Muscle layer of colon (tissue), 2 donors: ENCODE results near the gene GLOD4.
A peak's percentile ranks its signal among the peaks of the same experiment; 100 is the strongest.
"Not testable (repeated sequence)": the region's sequence is repeated elsewhere in the genome, so short reads cannot be mapped to it uniquely, and the experiment has no call there.

ENCODE experiments used
- H3K27ac ChIP-seq: one replicate; pipeline ENCODE4 v1.7.0; 2013; ENCODE audit warnings: low read depth, mild to moderate bottlenecking, low read length, moderate library complexity
- H3K27me3 ChIP-seq, 2 donors: one replicate each; pipeline ENCODE4 v1.7.0; 2013; ENCODE audit warnings: low read length in 2 of 2, mild to moderate bottlenecking in 2 of 2; ENCODE audit not compliant: insufficient read depth in 2 of 2, control insufficient read depth in 1 of 2
- H3K36me3 ChIP-seq: one replicate; pipeline ENCODE4 v1.7.0; 2013; ENCODE audit warnings: mild to moderate bottlenecking, low read length; ENCODE audit not compliant: insufficient read depth
- H3K4me1 ChIP-seq: one replicate; pipeline ENCODE4 v1.7.0; 2013; ENCODE audit warnings: mild to moderate bottlenecking, low read length; ENCODE audit not compliant: insufficient read depth
- H3K4me3 ChIP-seq, 2 donors: one replicate each; pipeline ENCODE4 v1.7.0; 2013; ENCODE audit warnings: low read length in 2 of 2, low read depth in 1 of 2, mild to moderate bottlenecking in 1 of 2, moderate library complexity in 1 of 2
- H3K9ac ChIP-seq: one replicate; pipeline ENCODE4 v1.7.0; 2013; ENCODE audit warnings: low read length
- H3K9me3 ChIP-seq: one replicate; pipeline ENCODE4 v1.7.0; 2013; ENCODE audit warnings: mild to moderate bottlenecking, low read length
- donor health status: abdominal sarcoma.
- donor health status: Adenocarcinoma of cecum.

GLOD4 gene

DNA sequence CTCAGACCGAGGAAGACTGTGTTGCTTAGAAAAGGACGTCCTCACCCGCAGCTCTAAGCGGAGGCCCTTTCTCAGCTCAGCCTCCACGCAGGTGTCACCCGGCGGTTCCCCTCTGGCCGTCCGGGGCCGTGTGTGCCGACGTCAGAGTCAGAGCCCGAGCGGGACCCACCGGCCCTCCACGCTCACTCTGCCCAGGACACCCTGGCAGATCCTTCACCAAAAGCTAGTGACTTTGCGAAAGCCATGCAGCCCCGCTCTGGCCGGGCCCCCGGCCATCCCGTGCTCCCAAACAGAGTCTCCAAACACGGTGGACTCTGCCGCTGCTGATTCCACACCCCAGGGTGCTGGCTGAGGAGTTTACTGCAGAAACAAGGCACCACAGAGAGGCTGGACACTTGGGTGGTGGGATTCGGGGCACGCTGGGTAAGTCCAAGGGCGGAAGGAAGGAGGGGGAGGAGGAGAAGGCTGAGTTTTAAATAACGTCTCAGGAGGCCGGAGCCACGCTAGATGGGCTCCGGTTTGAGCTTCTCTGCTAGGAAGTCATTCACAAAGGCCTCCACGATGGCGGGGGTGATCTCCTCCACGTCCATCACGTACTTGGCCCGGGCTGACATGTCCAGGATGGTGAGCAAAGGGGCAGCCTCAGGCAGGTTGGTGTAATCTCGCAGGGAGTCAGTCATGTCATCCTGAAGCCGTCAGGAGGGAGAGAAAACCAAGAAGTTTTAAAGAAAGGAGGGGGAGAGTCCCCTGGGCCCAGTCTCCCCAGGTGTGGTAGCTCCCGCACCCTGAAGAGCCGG is 18.6 kb upstream of the GLOD4 start:
- Histone ChIP-seq H3K9ac (no peak overlapping the region), H3K9me3 (no peaks in the 10 kb centered on the region), H3K36me3 (peaks cover 33% of the 10 kb centered on the region), H3K4me3 (no peak overlapping the region), H3K27ac (no peak overlapping the region), H3K27me3 (no peaks in the 10 kb centered on the region), H3K4me1 (peaks cover under 1% of the 10 kb centered on the region)

DNA sequence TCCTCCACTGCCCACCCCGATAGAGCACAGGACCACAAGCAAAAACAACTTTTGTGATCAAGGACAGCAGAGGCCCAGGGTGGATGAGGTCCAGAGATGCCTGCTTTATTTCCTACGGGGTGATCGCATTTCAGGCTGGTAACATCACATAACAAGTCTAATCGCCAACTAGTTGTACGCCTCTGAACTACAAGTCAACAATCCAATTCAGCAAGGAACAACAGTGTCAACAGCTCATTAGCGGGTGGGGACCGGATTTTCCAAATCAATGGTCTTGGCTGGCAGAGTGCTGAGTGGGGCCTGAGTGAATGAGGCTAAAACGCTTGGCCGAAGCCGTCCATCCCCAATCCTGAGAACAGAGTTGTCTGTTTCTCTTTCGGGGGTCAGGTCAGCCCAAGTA is 17.2 kb upstream of the GLOD4 start:
- Histone ChIP-seq H3K36me3 (peaks cover 33% of the 10 kb centered on the region), H3K4me3 (no peak overlapping the region), H3K4me1 (peaks cover 13% of the 10 kb centered on the region), H3K9me3 (no peaks in the 10 kb centered on the region), H3K9ac (no peak overlapping the region), H3K27me3 (no peaks in the 10 kb centered on the region), H3K27ac (no peak overlapping the region)

DNA sequence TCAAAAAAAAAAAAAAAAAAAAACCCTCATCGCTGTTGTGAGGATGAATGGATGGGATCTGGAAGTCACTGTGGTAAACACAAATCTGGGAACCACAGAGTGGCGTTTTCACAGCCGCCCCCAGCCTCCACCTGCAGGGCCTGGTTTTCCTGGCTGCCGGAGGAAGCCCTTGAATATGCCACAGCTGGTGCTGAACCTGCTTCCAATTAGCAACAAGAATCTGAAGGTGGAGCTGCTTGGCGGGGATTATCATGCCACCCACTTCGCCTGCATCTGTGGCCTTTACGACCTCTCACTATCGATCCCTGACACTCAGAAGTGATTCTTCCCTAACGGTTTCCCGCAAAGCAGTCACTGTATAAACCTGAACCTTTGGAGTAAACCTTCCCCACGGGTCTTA is 16.2 kb upstream of the GLOD4 start:
- Histone ChIP-seq H3K4me3 (no peak overlapping the region), H3K4me1 (peaks cover 21% of the 10 kb centered on the region), H3K9ac (no peak overlapping the region), H3K9me3 (no peaks in the 10 kb centered on the region), H3K27me3 (no peaks in the 10 kb centered on the region), H3K36me3 (peaks cover 24% of the 10 kb centered on the region), H3K27ac (peak overlapping the region; percentile 14)

DNA sequence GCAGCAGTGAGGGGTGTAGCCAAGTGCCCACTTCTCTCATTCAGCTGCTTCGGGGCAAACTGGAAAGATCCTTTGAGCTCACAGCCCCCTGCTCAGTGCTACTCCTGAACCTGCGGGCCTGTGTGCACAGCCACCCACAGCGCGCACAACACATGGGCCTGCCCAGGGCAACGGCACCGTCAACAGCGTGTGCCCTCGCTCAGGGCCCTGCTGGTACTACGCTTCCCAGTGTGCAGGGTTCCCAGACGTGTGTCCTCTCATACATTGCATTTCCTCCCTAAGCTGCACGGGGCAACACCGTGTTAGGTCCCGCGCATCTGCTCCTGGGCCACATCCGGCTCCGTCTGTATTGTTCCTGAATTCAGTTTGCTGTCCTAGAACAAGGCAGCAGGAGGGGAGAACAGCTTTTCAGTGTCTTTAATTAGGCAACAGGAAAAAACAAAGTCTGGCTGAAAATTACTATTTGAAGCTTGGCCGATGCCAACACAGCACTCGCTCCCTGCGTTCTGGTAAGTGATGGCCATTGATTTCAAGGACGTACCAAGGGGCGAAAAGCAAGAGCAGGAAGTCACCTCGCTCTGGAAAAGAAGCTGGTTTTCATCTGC is 15.3 kb upstream of the GLOD4 start:
- no peak overlapping the region for H3K9ac ChIP-seq
- peaks cover 21% of the 10 kb centered on the region for H3K4me1 ChIP-seq
- H3K4me3 ChIP-seq: no peak overlapping the region
- H3K9me3 ChIP-seq: no peaks in the 10 kb centered on the region
- H3K27me3 ChIP-seq: no peaks in the 10 kb centered on the region
- no peak overlapping the region for H3K27ac ChIP-seq
- H3K36me3 ChIP-seq: peaks cover 23% of the 10 kb centered on the region

DNA sequence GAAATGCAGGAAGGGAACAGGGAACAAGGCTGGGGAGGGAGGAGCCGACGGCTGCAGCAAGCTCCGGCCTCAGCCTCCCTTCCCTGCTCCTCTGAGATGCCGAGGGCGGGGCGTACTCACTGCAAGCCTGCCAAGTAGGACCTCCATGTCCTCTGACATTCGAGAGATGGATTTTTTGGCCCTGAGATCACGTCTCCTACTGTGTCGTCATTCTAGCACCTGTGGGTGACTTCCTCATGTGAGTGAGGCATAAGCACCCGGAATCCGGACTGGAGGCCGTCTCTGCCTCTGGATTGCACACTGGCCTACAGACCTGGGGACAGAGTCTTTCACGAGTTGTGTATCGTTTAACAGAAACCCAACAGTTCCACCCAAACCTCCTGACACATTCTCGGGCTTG is 14.5 kb upstream of the GLOD4 start:
- H3K4me3 ChIP-seq: no peak overlapping the region
- H3K36me3 ChIP-seq: peaks cover 28% of the 10 kb centered on the region
- H3K9ac ChIP-seq: no peak overlapping the region
- peaks cover 21% of the 10 kb centered on the region for H3K4me1 ChIP-seq
- no peaks in the 10 kb centered on the region for H3K9me3 ChIP-seq
- H3K27me3 ChIP-seq: no peaks in the 10 kb centered on the region
- H3K27ac ChIP-seq: peak overlapping the region; percentile 8

DNA sequence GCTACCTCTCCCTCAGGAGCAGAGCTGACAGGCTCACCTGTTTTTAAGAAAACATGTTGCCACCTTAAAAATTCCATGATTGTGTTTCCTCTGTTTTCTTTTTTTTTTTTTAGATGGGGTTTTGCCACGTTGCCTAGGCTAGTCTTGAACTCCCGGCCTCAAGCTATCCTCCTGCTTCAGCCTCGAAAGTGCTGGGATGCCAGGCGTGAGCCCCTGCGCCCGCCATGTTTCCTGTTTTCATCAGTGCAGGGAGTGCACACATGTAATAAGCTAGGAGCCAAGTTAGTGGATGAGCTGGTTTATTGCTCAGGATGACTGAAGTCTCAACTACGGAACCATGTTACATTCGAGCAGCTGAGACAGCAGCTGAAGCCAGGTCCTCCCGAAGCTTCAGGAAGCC is 13.6 kb upstream of the GLOD4 start:
- Histone ChIP-seq H3K4me3 (no peak overlapping the region), H3K4me1 (peaks cover 21% of the 10 kb centered on the region), H3K27me3 (no peaks in the 10 kb centered on the region), H3K9me3 (no peaks in the 10 kb centered on the region), H3K36me3 (peaks cover 32% of the 10 kb centered on the region), H3K27ac (peak overlapping the region; percentile 36), H3K9ac (no peak overlapping the region)

DNA sequence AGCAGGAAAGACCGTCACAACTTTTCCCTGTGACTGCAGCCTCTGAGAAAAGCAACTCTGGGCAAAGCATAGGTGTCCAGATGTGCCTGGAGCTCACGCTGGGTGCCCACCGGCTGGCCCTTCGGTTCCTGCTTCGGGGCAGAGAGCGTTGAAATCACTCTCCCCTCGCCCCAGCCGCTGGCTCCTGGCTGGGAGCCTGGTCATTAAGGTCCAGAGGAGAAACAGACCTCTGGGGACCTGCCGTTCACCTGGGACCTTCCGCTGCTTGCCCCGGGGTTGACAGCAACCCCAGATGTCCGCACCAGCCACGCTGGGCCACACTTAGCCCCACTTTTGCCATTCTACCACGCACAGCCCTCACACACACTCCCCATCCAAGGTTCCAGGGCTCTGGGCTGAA is 13.2 kb upstream of the GLOD4 start:
- Histone ChIP-seq H3K4me3 (peak overlapping the region in 1 of 2 donors; percentile 18), H3K4me1 (peaks cover 21% of the 10 kb centered on the region), H3K9me3 (no peaks in the 10 kb centered on the region), H3K27me3 (no peaks in the 10 kb centered on the region), H3K9ac (no peak overlapping the region), H3K27ac (peak overlapping the region; percentile 36), H3K36me3 (peaks cover 28% of the 10 kb centered on the region)

DNA sequence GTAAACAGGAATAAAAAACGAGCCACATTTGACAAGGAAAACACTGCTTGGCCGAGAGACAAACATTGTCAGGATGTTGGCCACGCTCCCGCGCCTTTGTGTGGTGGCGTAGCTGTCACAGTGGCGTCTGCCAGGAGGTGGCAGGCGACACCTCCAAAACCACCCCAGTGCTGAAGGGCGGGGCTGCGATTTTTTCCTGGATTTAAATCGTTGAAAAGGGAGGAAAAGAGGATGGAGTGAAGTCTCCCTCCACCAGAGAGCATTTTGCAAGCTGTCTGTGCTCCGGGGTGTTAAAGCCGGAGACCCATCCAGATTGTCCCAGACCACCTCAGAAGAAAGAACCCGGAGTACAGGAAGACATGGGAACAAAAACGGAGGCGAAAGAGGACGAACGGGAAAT is 12.8 kb upstream of the GLOD4 start:
- H3K4me3 ChIP-seq: peak overlapping the region in 1 of 2 donors; percentile 18
- H3K4me1 ChIP-seq: peaks cover 21% of the 10 kb centered on the region
- peak overlapping the region; percentile 36 for H3K27ac ChIP-seq
- H3K27me3 ChIP-seq: no peaks in the 10 kb centered on the region
- no peak overlapping the region for H3K9ac ChIP-seq
- H3K9me3 ChIP-seq: no peaks in the 10 kb centered on the region
- peaks cover 25% of the 10 kb centered on the region for H3K36me3 ChIP-seq

DNA sequence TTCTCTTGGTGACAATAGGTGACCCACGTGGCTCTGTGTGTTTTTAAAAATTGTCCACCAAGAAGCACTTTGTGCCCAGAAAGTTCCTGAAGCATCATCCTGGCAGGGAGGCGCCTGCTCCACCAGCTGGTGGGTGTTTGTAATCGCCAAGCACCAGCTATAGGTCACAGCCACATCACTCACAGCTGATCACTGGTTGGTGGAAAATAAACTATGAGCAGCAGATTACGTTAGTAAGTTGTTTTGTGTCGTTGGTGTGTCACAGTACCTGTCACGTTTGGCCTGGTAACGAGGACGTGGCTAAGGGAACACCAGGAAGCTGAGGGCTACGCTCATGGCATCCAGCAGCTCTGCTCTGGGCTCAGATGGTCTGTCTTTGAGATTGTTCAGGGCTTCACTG is 10.2 kb upstream of the GLOD4 start:
- H3K9me3 ChIP-seq: no peaks in the 10 kb centered on the region
- H3K27ac ChIP-seq: no peak overlapping the region
- no peaks in the 10 kb centered on the region for H3K27me3 ChIP-seq
- no peak overlapping the region for H3K4me3 ChIP-seq
- peaks cover 36% of the 10 kb centered on the region for H3K36me3 ChIP-seq
- no peak overlapping the region for H3K9ac ChIP-seq
- peaks cover 21% of the 10 kb centered on the region for H3K4me1 ChIP-seq

DNA sequence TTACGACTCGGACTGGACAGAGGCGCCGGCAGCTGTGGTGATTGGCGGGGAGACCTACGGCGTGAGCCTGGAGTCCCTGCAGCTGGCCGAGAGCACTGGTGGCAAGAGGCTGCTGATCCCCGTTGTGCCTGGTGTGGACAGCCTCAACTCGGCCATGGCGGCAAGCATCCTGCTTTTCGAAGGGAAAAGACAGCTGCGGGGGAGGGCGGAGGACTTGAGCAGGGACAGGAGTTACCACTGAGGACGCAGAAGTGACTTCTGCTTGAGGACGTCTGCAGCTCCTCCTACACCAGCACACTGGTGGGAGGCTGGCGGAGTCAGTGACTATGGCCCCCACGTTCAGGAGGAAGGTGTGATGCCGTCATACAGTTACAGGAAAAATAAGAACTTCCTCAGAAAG is 9.7 kb upstream of the GLOD4 start:
- Histone ChIP-seq H3K36me3 (peaks cover 36% of the 10 kb centered on the region), H3K27me3 (no peaks in the 10 kb centered on the region), H3K4me1 (peaks cover 21% of the 10 kb centered on the region), H3K9ac (no peak overlapping the region), H3K27ac (no peak overlapping the region), H3K4me3 (no peak overlapping the region), H3K9me3 (no peaks in the 10 kb centered on the region)

DNA sequence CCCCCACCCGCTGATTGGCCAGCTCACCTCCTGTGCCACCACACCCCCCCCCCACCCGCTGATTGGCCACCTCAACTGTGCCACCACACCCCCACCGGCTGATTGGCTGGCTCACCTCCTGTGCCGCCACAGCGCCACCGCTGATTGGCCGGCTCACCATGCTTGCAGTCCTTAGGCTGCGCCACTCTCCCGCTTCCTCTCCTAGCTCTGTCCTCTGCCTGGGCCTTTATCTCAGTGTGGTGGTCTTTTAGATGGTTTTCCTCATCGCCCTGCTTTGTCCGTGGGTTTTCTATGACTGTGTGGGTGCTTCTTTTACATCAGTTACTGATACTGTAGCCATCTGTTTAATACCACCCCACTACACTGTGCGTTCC is 8.8 kb upstream of the GLOD4 start:
- H3K36me3 ChIP-seq: peaks cover 34% of the 10 kb centered on the region
- not testable (repeated sequence) for H3K4me3 ChIP-seq, H3K9ac ChIP-seq, H3K9me3 ChIP-seq, H3K27me3 ChIP-seq, H3K27ac ChIP-seq
- peaks cover 21% of the 10 kb centered on the region for H3K4me1 ChIP-seq
